Activated naive CD4-positive, alpha-beta T cell treated with anti-CD3 and anti-CD28 coated beads, Interleukin-2, amount 50 U/mL, for 24 hours (primary cell): ENCODE measurements around the gene PHEX.

Experiments used
- H3K27ac Mint-ChIP-seq: one replicate; pipeline ENCODE4 v1.8.0; 2021; ENCODE audit warnings: mild to moderate bottlenecking, mixed read lengths
- H3K27me3 Mint-ChIP-seq: one replicate; pipeline ENCODE4 v1.8.0; 2021; ENCODE audit warnings: mixed read lengths
- H3K36me3 Mint-ChIP-seq: one replicate; pipeline ENCODE4 v1.8.0; 2021; ENCODE audit warnings: mixed read lengths
- H3K4me1 Mint-ChIP-seq: one replicate; pipeline ENCODE4 v1.8.0; 2021; ENCODE audit warnings: mixed read lengths
- H3K4me3 Mint-ChIP-seq: one replicate; pipeline ENCODE4 v1.8.0; 2021; ENCODE audit warnings: mild to moderate bottlenecking, mixed read lengths
- H3K9me3 Mint-ChIP-seq: one replicate; pipeline ENCODE4 v1.8.0; 2021; ENCODE audit warnings: mixed read lengths

Gene PHEX

GRCh38 chrX:22026731-22027130, 5.4 kb upstream of the PHEX start:
- Mint-ChIP-seq H3K4me3 (no peak overlapping the region), H3K36me3 (no peaks in the 10 kb centered on the region), H3K4me1 (peaks cover 11% of the 10 kb centered on the region), H3K27ac (no peak overlapping the region), H3K27me3 (no peaks in the 10 kb centered on the region), H3K9me3 (no peaks in the 10 kb centered on the region)

GRCh38 chrX:22032506-22032905, 381 bp downstream of the PHEX start:
- no peak overlapping the region for H3K4me3 Mint-ChIP-seq
- H3K27me3 Mint-ChIP-seq = no peaks in the 10 kb centered on the region
- peaks cover 6% of the 10 kb centered on the region for H3K4me1 Mint-ChIP-seq
- H3K9me3 Mint-ChIP-seq = no peaks in the 10 kb centered on the region
- no peaks in the 10 kb centered on the region for H3K36me3 Mint-ChIP-seq
- H3K27ac Mint-ChIP-seq = no peak overlapping the region

GRCh38 chrX:22033818-22034217, 1.7 kb downstream of the PHEX start:
- H3K36me3 Mint-ChIP-seq = no peaks in the 10 kb centered on the region
- no peak overlapping the region for H3K4me3 Mint-ChIP-seq
- H3K9me3 Mint-ChIP-seq = no peaks in the 10 kb centered on the region
- no peaks in the 10 kb centered on the region for H3K27me3 Mint-ChIP-seq
- H3K27ac Mint-ChIP-seq = no peak overlapping the region
- peaks cover 7% of the 10 kb centered on the region for H3K4me1 Mint-ChIP-seq

- Mint-ChIP-seq H3K4me1 (peaks cover 9% of the 10 kb centered on the region), H3K27ac (no peak overlapping the region), H3K4me3 (no peak overlapping the region), H3K36me3 (no peaks in the 10 kb centered on the region), H3K9me3 (no peaks in the 10 kb centered on the region), H3K27me3 (no peaks in the 10 kb centered on the region)
These were observed 3.1 kb downstream of the PHEX start for GRCh38 chrX:22035236-22035635.

GRCh38 chrX:22037225-22037624, 5.1 kb downstream of the PHEX start:
- peaks cover 11% of the 10 kb centered on the region for H3K4me1 Mint-ChIP-seq
- no peaks in the 10 kb centered on the region for H3K36me3 Mint-ChIP-seq
- no peaks in the 10 kb centered on the region for H3K27me3 Mint-ChIP-seq
- H3K4me3 Mint-ChIP-seq = no peak overlapping the region
- no peak overlapping the region for H3K27ac Mint-ChIP-seq
- no peaks in the 10 kb centered on the region for H3K9me3 Mint-ChIP-seq

GRCh38 chrX:22037911-22038537, 5.9 kb downstream of the PHEX start:
- Mint-ChIP-seq H3K4me3 (no peak overlapping the region), H3K4me1 (peaks cover 11% of the 10 kb centered on the region), H3K9me3 (no peaks in the 10 kb centered on the region), H3K27me3 (no peaks in the 10 kb centered on the region), H3K36me3 (no peaks in the 10 kb centered on the region), H3K27ac (no peak overlapping the region)

- Mint-ChIP-seq H3K9me3 (no peaks in the 10 kb centered on the region), H3K4me3 (no peak overlapping the region), H3K36me3 (no peaks in the 10 kb centered on the region), H3K27ac (no peak overlapping the region), H3K27me3 (no peaks in the 10 kb centered on the region), H3K4me1 (peaks cover 11% of the 10 kb centered on the region)
These were observed 7.4 kb downstream of the PHEX start for GRCh38 chrX:22039541-22039940.

GRCh38 chrX:22040184-22040583, 8.1 kb downstream of the PHEX start:
- no peaks in the 10 kb centered on the region for H3K9me3 Mint-ChIP-seq
- no peaks in the 10 kb centered on the region for H3K36me3 Mint-ChIP-seq
- peaks cover 11% of the 10 kb centered on the region for H3K4me1 Mint-ChIP-seq
- H3K4me3 Mint-ChIP-seq = no peak overlapping the region
- H3K27ac Mint-ChIP-seq = no peak overlapping the region
- H3K27me3 Mint-ChIP-seq = no peaks in the 10 kb centered on the region

- H3K4me3 Mint-ChIP-seq = no peak overlapping the region
These were observed 9.9 kb downstream of the PHEX start for GRCh38 chrX:22041907-22042530.

GRCh38 chrX:22043872-22044271, 11.7 kb downstream of the PHEX start:
- Mint-ChIP-seq H3K4me1 (peaks cover 4% of the 10 kb centered on the region), H3K27ac (peak overlapping the region; percentile 8), H3K36me3 (no peaks in the 10 kb centered on the region), H3K27me3 (no peaks in the 10 kb centered on the region), H3K9me3 (no peaks in the 10 kb centered on the region), H3K4me3 (no peak overlapping the region)

More at GRCh38 chrX:22041907-22042530, 9.9 kb downstream of the PHEX start:
- Mint-ChIP-seq H3K9me3 (no peaks in the 10 kb centered on the region), H3K36me3 (no peaks in the 10 kb centered on the region), H3K27ac (no peak overlapping the region), H3K4me1 (peaks cover 11% of the 10 kb centered on the region), H3K27me3 (no peaks in the 10 kb centered on the region)

- Mint-ChIP-seq H3K4me1 (no peaks in the 10 kb centered on the region), H3K27ac (no peak overlapping the region), H3K4me3 (no peak overlapping the region), H3K36me3 (no peaks in the 10 kb centered on the region), H3K9me3 (no peaks in the 10 kb centered on the region), H3K27me3 (no peaks in the 10 kb centered on the region)
These were observed 15.3 kb downstream of the PHEX start for GRCh38 chrX:22047468-22047867.

GRCh38 chrX:22053481-22053880, 21.4 kb downstream of the PHEX start:
- H3K36me3 Mint-ChIP-seq = peaks cover 1% of the 10 kb centered on the region
- H3K27me3 Mint-ChIP-seq = no peaks in the 10 kb centered on the region
- H3K27ac Mint-ChIP-seq = no peak overlapping the region
- H3K4me1 Mint-ChIP-seq = peaks cover 14% of the 10 kb centered on the region
- no peak overlapping the region for H3K4me3 Mint-ChIP-seq
- H3K9me3 Mint-ChIP-seq = no peaks in the 10 kb centered on the region

- H3K27me3 Mint-ChIP-seq = no peaks in the 10 kb centered on the region
- no peak overlapping the region for H3K4me3 Mint-ChIP-seq
- H3K9me3 Mint-ChIP-seq = no peaks in the 10 kb centered on the region
- H3K4me1 Mint-ChIP-seq = peaks cover 37% of the 10 kb centered on the region
- H3K36me3 Mint-ChIP-seq = peaks cover 1% of the 10 kb centered on the region
- H3K27ac Mint-ChIP-seq = no peak overlapping the region
These were observed 24.1 kb downstream of the PHEX start for GRCh38 chrX:22056235-22056634.

- H3K27me3 Mint-ChIP-seq = no peaks in the 10 kb centered on the region
- H3K4me1 Mint-ChIP-seq = peaks cover 50% of the 10 kb centered on the region
- H3K9me3 Mint-ChIP-seq = no peaks in the 10 kb centered on the region
- peak overlapping the region; percentile 47 for H3K27ac Mint-ChIP-seq
- H3K36me3 Mint-ChIP-seq = peaks cover 1% of the 10 kb centered on the region
- no peak overlapping the region for H3K4me3 Mint-ChIP-seq
These were observed 25.5 kb downstream of the PHEX start for GRCh38 chrX:22057667-22058066.

- no peak overlapping the region for H3K4me3 Mint-ChIP-seq
- no peaks in the 10 kb centered on the region for H3K9me3 Mint-ChIP-seq
- H3K4me1 Mint-ChIP-seq = peaks cover 65% of the 10 kb centered on the region
- no peaks in the 10 kb centered on the region for H3K27me3 Mint-ChIP-seq
- no peaks in the 10 kb centered on the region for H3K36me3 Mint-ChIP-seq
- peak overlapping the region; percentile 95 for H3K27ac Mint-ChIP-seq
These were observed 27.6 kb downstream of the PHEX start for GRCh38 chrX:22059775-22060174.

GRCh38 chrX:22060415-22061280, 28.5 kb downstream of the PHEX start:
- Mint-ChIP-seq H3K36me3 (no peaks in the 10 kb centered on the region), H3K9me3 (no peaks in the 10 kb centered on the region), H3K4me3 (peak overlapping the region; percentile 55), H3K4me1 (peaks cover 65% of the 10 kb centered on the region), H3K27me3 (no peaks in the 10 kb centered on the region), H3K27ac (peak overlapping the region; percentile 95)
